ENCODE data around the gene LOXHD1. TPM values are rescaled to one million over a fixed set of nuclear protein-coding genes. Genes with fewer than 3 reads are reported as not detected.

LOXHD1 gene
- total and polyA plus RNA-seq, 2 donors (not counting 1 experiment from before 2014, with no cell fraction given), result not detected

DNA sequence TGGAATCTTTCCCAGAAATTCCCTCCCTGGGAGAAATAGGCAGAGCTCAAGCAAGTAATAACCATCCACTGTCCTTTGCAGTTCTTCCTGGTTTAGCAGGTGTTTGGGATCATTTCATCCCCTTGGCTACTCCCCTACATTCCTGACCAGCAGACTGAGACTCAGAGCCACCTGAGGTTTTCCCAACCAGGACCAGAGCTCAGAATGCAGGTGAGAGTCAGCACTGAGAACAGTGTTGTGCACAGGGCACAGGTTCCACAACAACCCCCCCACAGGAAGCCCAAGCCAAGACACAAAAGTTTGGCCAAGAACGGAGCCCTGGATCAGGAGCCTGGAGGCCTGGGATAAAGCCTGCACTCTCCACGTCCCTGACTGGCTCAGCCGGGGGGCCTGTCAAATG, 21.0 kb upstream of the LOXHD1 start:
- Histone ChIP-seq H3K9ac (ENCODE audit: low read length) (no peak overlapping the region), H4K20me1 (ENCODE audit: control insufficient read depth, insufficient read depth, low read length, poor library complexity, severe bottlenecking) (no peaks in the 10 kb centered on the region), H2AFZ (ENCODE audit: insufficient read depth, low read depth, low read length, poor library complexity, severe bottlenecking) (no peak overlapping the region), H3K79me2 (ENCODE audit: control insufficient read depth, insufficient read depth, low read length) (no peaks in the 10 kb centered on the region), H3K4me1 (ENCODE audit: control insufficient read depth in 2 of 2, insufficient read depth in 2 of 2, low read length in 2 of 2) (no peaks in the 10 kb centered on the region), H3K27ac (ENCODE audit: low read length in 2 of 2) (no peak overlapping the region), H3K27me3 (replicated peaks in 1 of 4; ENCODE audit: control extremely low read depth in 1 of 4, control insufficient read depth in 3 of 4, insufficient read depth in 4 of 4, low read length in 3 of 4) (no peaks in the 10 kb centered on the region), H3K4me2 (replicated peaks; ENCODE audit: low read depth, low read length, poor library complexity, severe bottlenecking) (no peak overlapping the region), H3K36me3 (replicated peaks in 1 of 2; ENCODE audit: control extremely low read depth in 1 of 2, control insufficient read depth in 1 of 2, extremely low read depth in 1 of 2, insufficient read depth in 2 of 2, low read length in 1 of 2) (no peaks in the 10 kb centered on the region), H3K4me3 (ENCODE audit: control extremely low read depth in 1 of 5, extremely low read depth in 1 of 5, insufficient read depth in 1 of 5, low read depth in 2 of 5, low read length in 4 of 5) (no peak overlapping the region), H3K9me3 (ENCODE audit: control extremely low read depth in 1 of 3, control insufficient read depth in 2 of 3, insufficient read depth in 1 of 3, low read length in 2 of 3) (no peaks in the 10 kb centered on the region)
- Mint-ChIP-seq H3K9me3 (ENCODE audit: insufficient read depth) (no peaks in the 10 kb centered on the region), H3K4me3 (no peak overlapping the region), H3K27me3 (peaks cover 17% of the 10 kb centered on the region), H3K27ac (no peak overlapping the region), H3K4me1 (no peaks in the 10 kb centered on the region)
- ChIA-PET POLR2A (no interaction called here), CTCF (no interaction called here)
- TF ChIP-seq CTCF (IDR thresholded peaks at IDR 0.05), result no peak
- no peak for TF ChIP-seq EZH2 (IDR thresholded peaks at IDR 0.05; ENCODE audit: borderline replicate concordance, insufficient read depth, low read depth, low read length, poor library complexity, severe bottlenecking)
- WGBS (ENCODE audit: insufficient coverage), result 81% methylated on average over 3 of the region's 3 CpGs
- no peak for ATAC-seq (ENCODE audit: low read depth)
- DNase-seq, result no peak
- intact Hi-C loops (cut with micrococcal nuclease), result no loop called here

DNA sequence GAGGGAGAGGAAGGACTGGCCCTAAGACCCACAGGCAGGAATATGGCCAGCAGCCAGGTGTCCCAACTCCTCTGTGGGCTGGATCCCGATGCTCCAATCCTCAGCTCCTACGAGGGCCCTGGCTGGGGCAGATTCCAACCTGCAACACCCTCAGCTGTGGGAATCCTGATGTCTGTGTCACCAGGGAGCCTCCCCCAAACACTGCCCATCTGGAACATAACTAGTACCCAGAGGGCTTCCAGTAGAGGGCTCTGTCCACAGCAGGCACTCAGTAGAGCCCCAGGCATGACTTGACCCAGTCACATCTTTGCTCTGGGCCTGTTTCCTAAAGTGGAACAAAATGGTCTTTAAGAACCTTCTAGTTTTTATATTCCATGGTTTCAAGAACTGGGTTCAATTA, 20.6 kb upstream of the LOXHD1 start:
- H3K4me1 ChIP-seq (ENCODE audit: control insufficient read depth in 2 of 2, insufficient read depth in 2 of 2, low read length in 2 of 2), result no peaks in the 10 kb centered on the region
- H3K27ac ChIP-seq (ENCODE audit: low read length in 2 of 2), result no peak overlapping the region
- H3K9ac ChIP-seq (ENCODE audit: low read length), result no peak overlapping the region
- Mint-ChIP-seq H3K9me3 (ENCODE audit: insufficient read depth) (no peaks in the 10 kb centered on the region), H3K27ac (no peak overlapping the region), H3K4me1 (no peaks in the 10 kb centered on the region), H3K4me3 (no peak overlapping the region), H3K27me3 (peaks cover 17% of the 10 kb centered on the region)
- no peak overlapping the region for H3K4me2 ChIP-seq (replicated peaks; ENCODE audit: low read depth, low read length, poor library complexity, severe bottlenecking)
- H3K36me3 ChIP-seq (replicated peaks in 1 of 2; ENCODE audit: control extremely low read depth in 1 of 2, control insufficient read depth in 1 of 2, extremely low read depth in 1 of 2, insufficient read depth in 2 of 2, low read length in 1 of 2), result no peaks in the 10 kb centered on the region
- no peak for DNase-seq
- TF ChIP-seq EZH2 (IDR thresholded peaks at IDR 0.05; ENCODE audit: borderline replicate concordance, insufficient read depth, low read depth, low read length, poor library complexity, severe bottlenecking) (no peak), CTCF (IDR thresholded peaks at IDR 0.05) (no peak)
- no peak overlapping the region for H2AFZ ChIP-seq (ENCODE audit: insufficient read depth, low read depth, low read length, poor library complexity, severe bottlenecking)
- H3K4me3 ChIP-seq (ENCODE audit: control extremely low read depth in 1 of 5, extremely low read depth in 1 of 5, insufficient read depth in 1 of 5, low read depth in 2 of 5, low read length in 4 of 5), result no peak overlapping the region
- intact Hi-C loops (cut with micrococcal nuclease), result no loop called here
- no peaks in the 10 kb centered on the region for H3K79me2 ChIP-seq (ENCODE audit: control insufficient read depth, insufficient read depth, low read length)
- ChIA-PET POLR2A (no interaction called here), CTCF (interaction anchor here (0.6 kb wide), 1 partner anchor 15 kb away, joined by 3 read pairs; no protein-coding TSS in a partner anchor)
- WGBS (ENCODE audit: insufficient coverage), result 88% methylated on average over 1 of the region's 2 CpGs
- no peaks in the 10 kb centered on the region for H3K9me3 ChIP-seq (ENCODE audit: control extremely low read depth in 1 of 3, control insufficient read depth in 2 of 3, insufficient read depth in 1 of 3, low read length in 2 of 3)
- no peak for ATAC-seq (ENCODE audit: low read depth)
- H3K27me3 ChIP-seq (replicated peaks in 1 of 4; ENCODE audit: control extremely low read depth in 1 of 4, control insufficient read depth in 3 of 4, insufficient read depth in 4 of 4, low read length in 3 of 4), result no peaks in the 10 kb centered on the region
- no peaks in the 10 kb centered on the region for H4K20me1 ChIP-seq (ENCODE audit: control insufficient read depth, insufficient read depth, low read length, poor library complexity, severe bottlenecking)

Data from B cell (primary cell).